Measurements from ENCODE around the gene PPRC1. TPM values are rescaled to one million over a fixed set of nuclear protein-coding genes. Genes with fewer than 3 reads are reported as not detected.

Gene PPRC1
- total RNA-seq, 1 donor from 2014 or later = 38.3 TPM

DNA sequence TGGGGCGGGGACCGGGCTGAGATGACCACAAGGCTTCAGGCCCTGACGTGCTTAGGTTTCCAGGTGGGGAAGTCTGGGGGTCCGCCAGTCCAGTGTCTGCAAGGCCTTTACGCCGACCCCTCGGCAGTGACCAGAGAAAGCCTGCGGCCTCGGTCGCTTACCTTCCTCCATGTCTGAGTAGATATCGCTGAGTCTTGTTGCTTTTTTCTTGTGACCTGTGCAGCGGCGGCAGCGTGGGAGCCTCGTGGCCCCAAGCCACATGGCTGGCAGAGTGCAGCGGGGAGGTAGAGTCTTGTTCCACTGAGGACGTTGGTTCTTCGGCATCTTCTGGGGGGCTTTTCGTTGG, 19.7 kb downstream of the PPRC1 start:
- Histone ChIP-seq H3K4me3 (peak overlapping the region; percentile 83), H3K27ac (peak overlapping the region; percentile 91), H3K36me3 (peaks cover 50% of the 10 kb centered on the region), H3K9me3 (no peaks in the 10 kb centered on the region), H3K27me3 (no peaks in the 10 kb centered on the region), H3K4me1 (peaks cover 21% of the 10 kb centered on the region)
- ATAC-seq (peak; percentile 12), DNase-seq (no peak)
- intact Hi-C loops (cut with DNase I) = no loop called here
- TF ChIP-seq, protein P1, sequence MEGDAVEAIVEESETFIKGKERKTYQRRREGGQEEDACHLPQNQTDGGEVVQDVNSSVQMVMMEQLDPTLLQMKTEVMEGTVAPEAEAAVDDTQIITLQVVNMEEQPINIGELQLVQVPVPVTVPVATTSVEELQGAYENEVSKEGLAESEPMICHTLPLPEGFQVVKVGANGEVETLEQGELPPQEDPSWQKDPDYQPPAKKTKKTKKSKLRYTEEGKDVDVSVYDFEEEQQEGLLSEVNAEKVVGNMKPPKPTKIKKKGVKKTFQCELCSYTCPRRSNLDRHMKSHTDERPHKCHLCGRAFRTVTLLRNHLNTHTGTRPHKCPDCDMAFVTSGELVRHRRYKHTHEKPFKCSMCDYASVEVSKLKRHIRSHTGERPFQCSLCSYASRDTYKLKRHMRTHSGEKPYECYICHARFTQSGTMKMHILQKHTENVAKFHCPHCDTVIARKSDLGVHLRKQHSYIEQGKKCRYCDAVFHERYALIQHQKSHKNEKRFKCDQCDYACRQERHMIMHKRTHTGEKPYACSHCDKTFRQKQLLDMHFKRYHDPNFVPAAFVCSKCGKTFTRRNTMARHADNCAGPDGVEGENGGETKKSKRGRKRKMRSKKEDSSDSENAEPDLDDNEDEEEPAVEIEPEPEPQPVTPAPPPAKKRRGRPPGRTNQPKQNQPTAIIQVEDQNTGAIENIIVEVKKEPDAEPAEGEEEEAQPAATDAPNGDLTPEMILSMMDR (IDR thresholded peaks at IDR 0.05) = no peak

DNA sequence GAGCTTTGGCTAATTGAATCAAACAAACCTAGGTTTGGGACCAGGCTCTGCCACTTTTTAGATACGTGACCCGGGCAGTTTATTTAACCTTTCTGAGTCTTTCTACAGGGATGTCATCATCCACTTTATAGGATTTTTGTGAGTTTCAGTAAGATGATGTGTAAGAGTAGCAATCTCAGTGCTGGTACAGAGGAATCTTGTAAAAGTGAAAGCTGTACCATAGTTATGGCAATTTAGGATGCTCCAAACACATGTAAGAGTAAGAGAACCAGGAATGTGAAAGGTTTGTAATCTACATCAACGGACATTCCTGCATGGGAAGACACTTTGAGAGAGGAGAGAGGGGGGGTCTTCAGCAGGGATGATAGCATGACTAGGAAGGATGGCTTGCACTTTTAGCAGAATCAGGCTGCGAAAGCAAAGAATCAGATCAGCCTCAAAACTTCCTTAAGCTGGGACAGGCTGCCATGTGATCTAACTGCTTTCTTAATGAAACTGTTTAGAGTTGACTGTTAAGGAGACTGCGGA, 20.3 kb downstream of the PPRC1 start:
- H3K27ac ChIP-seq = peak overlapping the region; percentile 91
- no peaks in the 10 kb centered on the region for H3K9me3 ChIP-seq
- intact Hi-C loops (cut with DNase I) = no loop called here
- peaks cover 50% of the 10 kb centered on the region for H3K36me3 ChIP-seq
- peak overlapping the region; percentile 83 for H3K4me3 ChIP-seq
- TF ChIP-seq, protein P1 (IDR thresholded peaks at IDR 0.05) = no peak
- no peaks in the 10 kb centered on the region for H3K27me3 ChIP-seq
- DNase-seq (no peak), ATAC-seq (no peak)
- peaks cover 21% of the 10 kb centered on the region for H3K4me1 ChIP-seq

- H3K4me3 ChIP-seq = no peak overlapping the region
- intact Hi-C loops (cut with DNase I) = no loop called here
- ATAC-seq (no peak), DNase-seq (no peak)
- peaks cover 21% of the 10 kb centered on the region for H3K4me1 ChIP-seq
- no peaks in the 10 kb centered on the region for H3K27me3 ChIP-seq
- TF ChIP-seq, protein P1 (IDR thresholded peaks at IDR 0.05) = no peak
- peaks cover 50% of the 10 kb centered on the region for H3K36me3 ChIP-seq
- H3K9me3 ChIP-seq = no peaks in the 10 kb centered on the region
- no peak overlapping the region for H3K27ac ChIP-seq
Measured at GRCh38 chr10:102154466-102155116, 21.8 kb downstream of the PPRC1 start.

GRCh38 chr10:102157224-102157623, 24.4 kb downstream of the PPRC1 start:
- Histone ChIP-seq H3K27me3 (no peaks in the 10 kb centered on the region), H3K4me1 (peaks cover 16% of the 10 kb centered on the region), H3K4me3 (no peak overlapping the region), H3K27ac (no peak overlapping the region), H3K9me3 (no peaks in the 10 kb centered on the region), H3K36me3 (peaks cover 66% of the 10 kb centered on the region)
- TF ChIP-seq, protein P1 (IDR thresholded peaks at IDR 0.05) = no peak
- no peak for DNase-seq
- ATAC-seq = no peak
- intact Hi-C loops (cut with DNase I) = no loop called here

- H3K4me1 ChIP-seq = peaks cover 6% of the 10 kb centered on the region
- no peak overlapping the region for H3K27ac ChIP-seq
- DNase-seq (no peak), ATAC-seq (no peak)
- H3K36me3 ChIP-seq = peaks cover 85% of the 10 kb centered on the region
- intact Hi-C loops (cut with DNase I) = no loop called here
- no peaks in the 10 kb centered on the region for H3K27me3 ChIP-seq
- no peaks in the 10 kb centered on the region for H3K9me3 ChIP-seq
- H3K4me3 ChIP-seq = no peak overlapping the region
- TF ChIP-seq, protein P1 (IDR thresholded peaks at IDR 0.05) = no peak
Measured at GRCh38 chr10:102159051-102159597, 26.3 kb downstream of the PPRC1 start.
